ENCODE data around the gene DMAC2L.

DNA sequence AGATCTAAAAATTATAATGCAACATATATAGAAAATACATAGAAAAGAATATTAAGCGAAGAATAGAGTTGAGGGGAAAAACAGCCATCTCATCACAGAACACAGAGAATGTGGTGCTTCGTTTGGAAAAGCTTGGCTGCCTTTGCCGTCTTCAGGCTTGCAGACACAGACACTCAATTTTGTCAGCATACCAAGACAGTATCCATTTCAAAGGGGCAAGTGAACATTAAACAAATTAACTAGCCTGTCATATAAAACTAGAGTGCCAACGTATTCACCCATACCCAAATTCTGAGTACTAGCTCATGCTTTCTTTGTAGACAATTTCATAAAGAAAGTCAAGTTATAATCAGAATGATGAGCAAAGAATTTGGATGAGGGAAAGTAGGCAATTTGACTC, 40.5 kb downstream of the DMAC2L start:
- TF ChIP-seq, protein P1, sequence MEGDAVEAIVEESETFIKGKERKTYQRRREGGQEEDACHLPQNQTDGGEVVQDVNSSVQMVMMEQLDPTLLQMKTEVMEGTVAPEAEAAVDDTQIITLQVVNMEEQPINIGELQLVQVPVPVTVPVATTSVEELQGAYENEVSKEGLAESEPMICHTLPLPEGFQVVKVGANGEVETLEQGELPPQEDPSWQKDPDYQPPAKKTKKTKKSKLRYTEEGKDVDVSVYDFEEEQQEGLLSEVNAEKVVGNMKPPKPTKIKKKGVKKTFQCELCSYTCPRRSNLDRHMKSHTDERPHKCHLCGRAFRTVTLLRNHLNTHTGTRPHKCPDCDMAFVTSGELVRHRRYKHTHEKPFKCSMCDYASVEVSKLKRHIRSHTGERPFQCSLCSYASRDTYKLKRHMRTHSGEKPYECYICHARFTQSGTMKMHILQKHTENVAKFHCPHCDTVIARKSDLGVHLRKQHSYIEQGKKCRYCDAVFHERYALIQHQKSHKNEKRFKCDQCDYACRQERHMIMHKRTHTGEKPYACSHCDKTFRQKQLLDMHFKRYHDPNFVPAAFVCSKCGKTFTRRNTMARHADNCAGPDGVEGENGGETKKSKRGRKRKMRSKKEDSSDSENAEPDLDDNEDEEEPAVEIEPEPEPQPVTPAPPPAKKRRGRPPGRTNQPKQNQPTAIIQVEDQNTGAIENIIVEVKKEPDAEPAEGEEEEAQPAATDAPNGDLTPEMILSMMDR (IDR thresholded peaks at IDR 0.05; ENCODE audit: borderline replicate concordance, extremely low read depth, low read length, poor library complexity, severe bottlenecking) = no peak
- TF ChIP-seq EZH2 (IDR thresholded peaks at IDR 0.05; ENCODE audit: borderline replicate concordance, low read depth, low read length, severe bottlenecking) = no peak

Measured in DND-41 (cell line).